ENCODE results near the gene MUC6. TPM values are rescaled to one million over a fixed set of nuclear protein-coding genes. Genes with fewer than 3 reads are reported as not detected.

The MUC6 gene
- total RNA-seq, 2 experiments from 2014 or later = not detected

DNA sequence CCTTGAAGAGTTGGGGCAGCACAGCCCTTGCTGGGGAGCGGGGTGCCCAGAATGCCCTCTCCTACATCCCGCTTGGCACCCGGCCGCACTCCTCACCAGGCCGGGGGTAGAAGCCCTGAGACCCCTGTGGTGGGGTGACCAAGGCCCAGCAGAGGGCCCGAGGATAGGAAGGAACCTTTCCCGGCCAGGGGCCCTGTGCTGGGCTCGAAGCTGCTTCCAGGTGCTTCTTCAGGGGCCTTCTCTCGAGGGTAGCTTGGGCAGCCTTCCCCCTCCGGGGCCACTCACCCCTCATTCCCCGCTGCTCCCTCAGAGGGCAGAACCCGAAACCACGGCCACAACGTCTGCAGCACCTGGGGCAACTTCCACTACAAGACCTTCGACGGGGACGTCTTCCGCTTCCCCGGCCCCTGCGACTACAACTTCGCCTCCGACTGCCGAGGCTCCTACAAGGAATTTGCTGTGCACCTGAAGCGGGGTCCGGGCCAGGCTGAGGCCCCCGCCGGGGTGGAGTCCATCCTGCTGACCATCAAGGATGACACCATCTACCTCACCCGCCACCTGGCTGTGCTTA, 38.9 kb upstream of the MUC6 start:
- ChIA-PET POLR2A (no interaction called here), CTCF (no interaction called here)
- H3K9me3 Mint-ChIP-seq = no peaks in the 10 kb centered on the region

GRCh38 chr11:1074244-1075221, 38.0 kb upstream of the MUC6 start, which contains the start of gene MUC2:
Gene MUC2, plus strand, starts transcription at chr11:1074874.
- Mint-ChIP-seq H3K27me3 (peaks cover 3% of the 10 kb centered on the region), H3K4me1 (no peaks in the 10 kb centered on the region), H3K36me3 (ENCODE audit: low read depth) (no peaks in the 10 kb centered on the region), H3K27ac (no peak within 1 kb of the TSS), H3K9me3 (no peaks in the 10 kb centered on the region), H3K4me3 (no peak within 1 kb of the TSS)
- ChIA-PET CTCF (no interaction called here), POLR2A (no interaction called here)
- no peak for DNase-seq

More for the DNA sequence above, 38.9 kb upstream of the MUC6 start:
- H3K27ac Mint-ChIP-seq = no peak overlapping the region
- no peak overlapping the region for H3K4me3 Mint-ChIP-seq
- H3K27me3 Mint-ChIP-seq = no peaks in the 10 kb centered on the region
- no peaks in the 10 kb centered on the region for H3K36me3 Mint-ChIP-seq (ENCODE audit: low read depth)
- DNase-seq = no peak
- no peaks in the 10 kb centered on the region for H3K4me1 Mint-ChIP-seq

- H3K4me1 Mint-ChIP-seq = no peaks in the 10 kb centered on the region
- no peak overlapping the region for H3K4me3 Mint-ChIP-seq
- peaks cover 3% of the 10 kb centered on the region for H3K27me3 Mint-ChIP-seq
- DNase-seq = no peak
- H3K36me3 Mint-ChIP-seq (ENCODE audit: low read depth) = no peaks in the 10 kb centered on the region
- H3K27ac Mint-ChIP-seq = no peak overlapping the region
- ChIA-PET CTCF (no interaction called here), POLR2A (no interaction called here)
- H3K9me3 Mint-ChIP-seq = no peaks in the 10 kb centered on the region
Observed at GRCh38 chr11:1073851-1074243, 37.3 kb upstream of the MUC6 start.

DNA sequence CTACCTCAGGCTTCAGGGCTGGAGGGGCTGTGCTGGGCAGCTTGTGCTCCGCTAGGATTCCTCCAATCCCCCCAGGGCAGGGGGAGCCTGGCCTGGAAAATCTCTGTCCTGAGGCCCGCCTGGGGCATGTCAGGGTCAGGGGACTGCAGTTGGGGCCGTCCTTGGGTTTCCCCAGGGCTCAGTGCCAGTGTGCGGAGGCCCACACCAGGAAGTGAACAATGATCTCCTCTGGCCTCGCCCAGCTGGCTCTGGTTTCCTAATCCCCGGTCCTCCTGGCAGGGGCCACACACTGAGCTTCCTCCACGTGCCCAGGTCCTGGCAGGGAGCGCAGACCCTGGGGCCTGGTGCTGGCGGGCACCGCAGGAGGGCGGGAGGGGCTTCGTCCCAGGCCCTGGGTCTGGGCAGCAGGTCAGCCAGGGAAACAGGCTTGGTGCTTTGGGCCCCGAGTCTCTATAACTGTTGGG, 36.8 kb upstream of the MUC6 start:
- DNase-seq = no peak
- Mint-ChIP-seq H3K4me3 (no peak overlapping the region), H3K27me3 (peaks cover 3% of the 10 kb centered on the region), H3K36me3 (ENCODE audit: low read depth) (no peaks in the 10 kb centered on the region), H3K4me1 (no peaks in the 10 kb centered on the region), H3K9me3 (no peaks in the 10 kb centered on the region), H3K27ac (no peak overlapping the region)
- POLR2A ChIA-PET = no interaction called here
- CTCF ChIA-PET = no interaction called here

GRCh38 chr11:1072821-1073231, 36.3 kb upstream of the MUC6 start:
- ChIA-PET POLR2A (no interaction called here), CTCF (no interaction called here)
- no peak for DNase-seq
- Mint-ChIP-seq H3K27ac (no peak overlapping the region), H3K27me3 (peaks cover 3% of the 10 kb centered on the region), H3K36me3 (ENCODE audit: low read depth) (no peaks in the 10 kb centered on the region), H3K4me3 (no peak overlapping the region), H3K4me1 (no peaks in the 10 kb centered on the region), H3K9me3 (no peaks in the 10 kb centered on the region)

DNA sequence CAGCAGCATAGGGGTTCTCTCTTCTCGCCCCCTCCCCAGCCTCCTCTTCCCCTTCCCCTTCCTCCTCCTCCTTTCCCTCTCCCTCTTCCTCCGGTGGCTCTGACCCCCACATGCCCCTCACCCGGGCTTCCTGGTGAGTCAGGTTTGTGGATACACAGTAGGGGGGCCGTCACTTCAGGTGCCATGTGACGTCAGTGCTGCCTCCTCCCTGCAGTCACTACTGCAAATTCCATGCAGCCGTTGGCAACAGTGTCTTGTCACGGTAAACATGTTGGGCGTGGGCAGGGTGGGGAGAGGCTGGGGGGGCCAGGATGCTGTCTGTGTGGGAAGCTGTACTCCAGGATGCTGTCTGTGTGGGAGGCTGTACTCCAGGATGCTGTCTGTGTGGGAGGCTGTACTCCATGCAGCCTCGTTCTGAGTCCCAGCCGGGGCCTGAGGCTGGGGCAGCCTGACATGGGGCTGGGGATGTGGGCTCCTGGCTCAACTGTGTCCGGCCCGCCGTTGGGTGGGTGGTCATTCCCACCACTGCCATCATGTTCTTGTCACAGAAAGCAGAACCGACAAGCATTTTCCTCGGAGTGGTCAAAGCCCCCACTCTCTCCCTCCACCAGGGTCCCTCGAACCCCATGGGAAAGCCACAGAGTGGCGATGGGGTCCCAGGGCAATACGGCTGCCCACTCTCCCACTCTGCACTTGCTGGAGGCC, 35.8 kb upstream of the MUC6 start:
- no peak overlapping the region for H3K4me3 Mint-ChIP-seq
- H3K27me3 Mint-ChIP-seq = peaks cover 3% of the 10 kb centered on the region
- POLR2A ChIA-PET = no interaction called here
- no peak overlapping the region for H3K27ac Mint-ChIP-seq
- DNase-seq = no peak
- H3K36me3 Mint-ChIP-seq (ENCODE audit: low read depth) = no peaks in the 10 kb centered on the region
- no peaks in the 10 kb centered on the region for H3K9me3 Mint-ChIP-seq
- CTCF ChIA-PET = no interaction called here
- no peaks in the 10 kb centered on the region for H3K4me1 Mint-ChIP-seq

DNA sequence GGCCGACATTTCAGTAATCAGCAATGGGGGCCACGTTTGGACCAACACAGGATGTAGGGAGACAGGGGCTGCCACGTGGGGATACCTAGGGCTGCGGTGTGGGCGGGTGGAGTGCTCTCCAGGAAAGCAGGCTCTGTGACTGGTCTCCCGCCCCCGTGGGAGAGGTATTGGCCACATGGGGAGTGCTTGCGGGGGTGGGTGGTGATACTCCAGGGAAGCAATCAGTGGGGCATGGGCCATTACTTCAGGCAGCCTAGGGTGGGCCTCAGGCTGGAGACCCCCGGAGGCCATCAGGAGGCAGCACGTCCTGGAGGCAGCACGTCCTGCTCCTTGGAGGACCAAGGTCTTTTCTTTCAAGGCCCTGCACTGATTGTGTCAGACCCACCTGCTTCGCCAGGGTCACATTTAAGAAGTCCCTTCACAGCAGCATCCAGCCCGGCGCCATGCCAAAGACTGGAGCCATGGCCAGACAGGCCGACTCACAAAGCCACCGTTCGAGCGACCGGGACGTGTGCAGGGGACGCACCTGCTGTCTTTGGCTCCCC, 35.1 kb upstream of the MUC6 start:
- H3K4me3 Mint-ChIP-seq = no peak overlapping the region
- H3K36me3 Mint-ChIP-seq (ENCODE audit: low read depth) = no peaks in the 10 kb centered on the region
- H3K9me3 Mint-ChIP-seq = no peaks in the 10 kb centered on the region
- H3K27me3 Mint-ChIP-seq = peaks cover 4% of the 10 kb centered on the region
- DNase-seq = no peak
- H3K27ac Mint-ChIP-seq = no peak overlapping the region
- CTCF ChIA-PET = no interaction called here
- H3K4me1 Mint-ChIP-seq = no peaks in the 10 kb centered on the region
- POLR2A ChIA-PET = no interaction called here

- H3K9me3 Mint-ChIP-seq = no peaks in the 10 kb centered on the region
- ChIA-PET POLR2A (no interaction called here), CTCF (no interaction called here)
- H3K27ac Mint-ChIP-seq = no peak overlapping the region
- no peak overlapping the region for H3K4me3 Mint-ChIP-seq
- H3K4me1 Mint-ChIP-seq = no peaks in the 10 kb centered on the region
- no peak for DNase-seq
- H3K27me3 Mint-ChIP-seq = peaks cover 5% of the 10 kb centered on the region
- H3K36me3 Mint-ChIP-seq (ENCODE audit: low read depth) = no peaks in the 10 kb centered on the region
Observed at GRCh38 chr11:1070594-1071462, 34.3 kb upstream of the MUC6 start.

DNA sequence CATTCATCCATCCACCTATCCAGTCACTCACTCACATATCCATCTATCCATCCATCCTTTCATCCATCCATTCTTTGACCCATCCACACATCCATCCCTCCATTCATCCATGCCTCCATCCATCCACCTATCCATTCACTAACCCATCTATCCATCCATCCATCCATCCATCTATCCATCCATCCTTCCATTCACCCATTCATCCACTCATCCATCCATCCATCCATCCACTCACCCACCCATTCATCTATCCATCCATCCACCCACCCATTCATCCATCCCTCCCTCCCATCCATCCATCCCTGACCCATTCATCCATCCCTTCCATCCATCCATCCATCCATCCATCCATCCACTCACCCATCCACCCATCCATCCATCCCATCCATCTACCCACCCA, 33.2 kb upstream of the MUC6 start:
- ChIA-PET CTCF (no interaction called here), POLR2A (no interaction called here)
- Mint-ChIP-seq H3K36me3 (ENCODE audit: low read depth) (no peaks in the 10 kb centered on the region), H3K9me3 (no peaks in the 10 kb centered on the region), H3K27ac (no peak overlapping the region), H3K4me1 (no peaks in the 10 kb centered on the region), H3K4me3 (no peak overlapping the region), H3K27me3 (peaks cover 8% of the 10 kb centered on the region)
- no peak for DNase-seq

DNA sequence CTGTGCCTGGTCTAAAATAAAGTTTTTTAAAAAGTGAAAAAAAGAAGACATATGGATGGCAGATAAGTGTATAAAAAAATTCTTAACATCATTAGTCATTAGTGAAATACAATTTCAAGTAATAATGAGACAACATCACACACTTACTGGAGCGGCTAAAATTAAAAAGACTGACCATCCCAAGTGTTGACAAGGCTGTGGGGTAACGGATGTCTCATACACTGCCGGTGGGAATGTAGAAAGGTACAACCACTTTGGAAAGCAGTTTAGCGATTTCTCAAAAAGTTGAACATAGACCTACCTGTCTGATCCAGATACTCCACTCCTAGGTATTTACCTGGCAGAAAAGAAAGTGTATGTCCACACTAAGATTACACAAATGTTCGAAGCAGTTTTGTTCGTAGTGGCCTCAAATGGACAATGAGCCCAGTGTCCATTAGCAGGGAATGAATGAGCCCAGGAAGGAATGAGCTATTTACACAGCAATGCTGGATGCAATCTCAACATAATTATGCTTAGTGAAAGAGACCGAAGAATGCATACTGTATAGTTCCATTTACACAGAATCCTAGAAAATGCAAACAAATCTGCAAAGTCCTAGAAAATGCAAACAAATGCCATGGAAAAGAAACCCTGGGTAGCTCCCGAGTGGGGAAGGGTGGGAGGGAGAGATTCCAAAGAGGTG, 31.4 kb upstream of the MUC6 start:
- Mint-ChIP-seq H3K27me3 (peaks cover 19% of the 10 kb centered on the region), H3K4me1 (no peaks in the 10 kb centered on the region), H3K9me3 (no peaks in the 10 kb centered on the region), H3K36me3 (ENCODE audit: low read depth) (no peaks in the 10 kb centered on the region), H3K27ac (no peak overlapping the region), H3K4me3 (no peak overlapping the region)
- no peak for DNase-seq
- ChIA-PET CTCF (no interaction called here), POLR2A (no interaction called here)

DNA sequence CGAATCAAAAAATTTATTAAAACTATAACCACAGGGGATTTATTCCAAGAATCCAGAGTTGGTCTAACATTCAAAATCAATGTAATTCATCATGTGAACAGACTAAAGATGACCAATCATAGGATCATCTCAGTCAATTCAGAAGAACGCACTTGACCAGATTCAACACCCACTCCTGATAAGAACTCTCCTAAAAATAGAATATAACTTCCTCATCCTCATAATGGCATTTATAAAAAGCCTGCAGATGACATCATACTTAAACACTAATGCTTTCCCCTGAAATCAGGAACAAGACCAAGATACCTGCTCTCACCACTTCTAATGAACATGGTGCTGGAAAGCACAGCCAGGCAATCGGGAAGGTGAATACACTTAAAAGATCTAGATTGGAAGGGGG, 27.6 kb upstream of the MUC6 start:
- no peak overlapping the region for H3K4me3 Mint-ChIP-seq
- peaks cover 26% of the 10 kb centered on the region for H3K27me3 Mint-ChIP-seq
- no peak overlapping the region for H3K27ac Mint-ChIP-seq
- ChIA-PET POLR2A (no interaction called here), CTCF (no interaction called here)
- no peak for DNase-seq
- no peaks in the 10 kb centered on the region for H3K36me3 Mint-ChIP-seq (ENCODE audit: low read depth)
- no peaks in the 10 kb centered on the region for H3K4me1 Mint-ChIP-seq
- peaks cover 4% of the 10 kb centered on the region for H3K9me3 Mint-ChIP-seq

DNA sequence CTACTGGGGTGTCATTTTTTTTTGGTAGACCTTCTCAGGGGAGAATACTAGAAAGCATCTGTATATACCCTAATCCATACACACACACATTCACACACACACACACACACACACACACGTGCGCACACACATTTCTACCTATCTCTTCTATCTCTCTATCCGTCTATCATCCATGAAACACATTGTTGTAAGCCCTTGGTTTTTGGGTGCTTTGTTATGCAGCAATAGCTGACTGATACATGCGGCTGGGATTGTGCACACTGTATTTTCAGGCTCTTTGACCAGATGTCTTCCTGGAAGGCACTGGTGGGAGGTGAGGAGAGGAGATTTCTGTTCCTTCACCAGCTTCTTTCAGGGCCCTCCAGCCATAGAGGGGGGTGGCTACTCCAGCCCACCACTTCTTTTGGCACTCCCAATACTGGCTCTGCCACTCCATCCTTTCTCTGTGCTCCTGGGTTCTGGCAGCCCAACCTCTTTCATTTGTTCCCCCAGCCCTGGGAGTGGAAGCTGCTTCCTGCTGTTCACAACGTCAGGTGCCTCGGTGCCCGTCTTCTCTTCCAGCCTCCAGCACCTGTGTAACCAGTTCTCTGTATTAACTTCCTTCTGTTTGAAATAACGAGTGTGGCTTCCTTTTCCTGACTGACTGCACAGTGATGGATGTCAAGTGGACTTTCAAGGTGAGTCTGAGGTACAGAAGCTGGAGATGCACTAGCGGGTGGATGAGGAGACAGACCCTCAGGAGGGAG, 25.7 kb upstream of the MUC6 start:
- H3K4me3 Mint-ChIP-seq = no peak overlapping the region
- POLR2A ChIA-PET = no interaction called here
- H3K9me3 Mint-ChIP-seq = peaks cover 4% of the 10 kb centered on the region
- no peak overlapping the region for H3K27ac Mint-ChIP-seq
- peaks cover 30% of the 10 kb centered on the region for H3K27me3 Mint-ChIP-seq
- no peak for DNase-seq
- no peaks in the 10 kb centered on the region for H3K36me3 Mint-ChIP-seq (ENCODE audit: low read depth)
- H3K4me1 Mint-ChIP-seq = no peaks in the 10 kb centered on the region
- CTCF ChIA-PET = no interaction called here
